Caco-2 (cell line): Measurements from ENCODE around the gene KRT20. TPM values are rescaled to one million over a fixed set of nuclear protein-coding genes. Genes with fewer than 3 reads are reported as not detected.

Source experiments
- Bru-seq: library from RNA; stranded (reverse); fragments of 400-500 nt; gene quantifications from one replicate; lab custom pipeline; 2021; lab: Mats Ljungman, UMichigan
- BruChase-seq, 2 experiments: library from RNA; stranded (reverse); fragments of 400-500 nt; gene quantifications; one replicate each; lab custom pipeline; 2021; lab: Mats Ljungman, UMichigan
- BruUV-seq: library from RNA; stranded (reverse); fragments of 400-500 nt; replicated peaks from 2 replicates; lab custom pipeline; 2021; lab: Mats Ljungman, UMichigan
- CTCF ChIA-PET: fragments of 300-600 bp; sonication (Branson Sonifier 250); formaldehyde crosslinking; loops from one replicate; lab custom pipeline; 2022; ENCODE audit warnings: antibody characterized with exemption; lab: Charles Lee
- POLR2A ChIA-PET: fragments of 300-600 bp; sonication (Branson Sonifier 250); formaldehyde crosslinking; loops from one replicate; lab custom pipeline; 2022; ENCODE audit warnings: antibody characterized with exemption; lab: Charles Lee
- DNase-seq, 2 experiments: peaks; one replicate each; pipeline versions ENCODE4 v3.0.0 to v3.0.0-alpha.2; 2020 to 2022
- H3K27me3 ChIP-seq: replicated peaks from 2 replicates; pipeline ENCODE4 v1.6.0; 2011; ENCODE audit warnings: low read length; ENCODE audit not compliant: control insufficient read depth, insufficient read depth
- H3K36me3 ChIP-seq: 2 replicates; pipeline ENCODE4 v1.5.1; 2011; ENCODE audit warnings: low read length; ENCODE audit not compliant: control insufficient read depth, insufficient read depth
- H3K4me1 ChIP-seq: fragments of 250-450 bp; sonication (Bioruptor Pico); 2 replicates; pipeline ENCODE4 v1.5.1; 2020; ENCODE audit warnings: mild to moderate bottlenecking
- H3K4me3 ChIP-seq: 2 replicates; pipeline ENCODE4 v1.5.1; 2011; ENCODE audit warnings: low read depth, mild to moderate bottlenecking, control low read depth, low read length
- H3K9me3 ChIP-seq: fragments of 250-450 bp; sonication (Bioruptor Pico); 2 replicates; pipeline ENCODE4 v1.5.1; 2020; ENCODE audit warnings: mild to moderate bottlenecking, moderate library complexity
- H3K27ac Mint-ChIP-seq: one replicate; pipeline ENCODE4 v1.8.0; 2022; ENCODE audit warnings: mixed read lengths; ENCODE audit not compliant: unreplicated experiment
- H3K27me3 Mint-ChIP-seq: one replicate; pipeline ENCODE4 v1.8.0; 2022; ENCODE audit warnings: mixed read lengths; ENCODE audit not compliant: insufficient read depth, unreplicated experiment
- H3K36me3 Mint-ChIP-seq: one replicate; pipeline ENCODE4 v1.8.0; 2022; ENCODE audit warnings: mild to moderate bottlenecking, mixed read lengths; ENCODE audit not compliant: insufficient read depth, unreplicated experiment
- H3K4me1 Mint-ChIP-seq: one replicate; pipeline ENCODE4 v1.8.0; 2022; ENCODE audit warnings: low read depth, mixed read lengths; ENCODE audit not compliant: unreplicated experiment
- H3K4me3 Mint-ChIP-seq: one replicate; pipeline ENCODE4 v1.8.0; 2022; ENCODE audit warnings: mild to moderate bottlenecking, moderate library complexity, mixed read lengths; ENCODE audit not compliant: unreplicated experiment
- H3K9me3 Mint-ChIP-seq: one replicate; pipeline ENCODE4 v1.8.0; 2022; ENCODE audit warnings: mixed read lengths; ENCODE audit not compliant: unreplicated experiment
- intact Hi-C: fragments of 100-400 bp; cut with micrococcal nuclease; formaldehyde crosslinking; loops from one replicate; pipeline ENCODE4 v1.10.0; 2022; ENCODE audit not compliant: unreplicated experiment
- long read RNA-seq: library from polyadenylated mRNA; stranded (forward); transcript quantifications from one replicate; pipeline ENCODE4 v2.0.0, GENCODE V29; 2022
- total RNA-seq: library from RNA; stranded (reverse); gene quantifications from 2 replicates; pipeline ENCODE4 v1.2.3, GENCODE V29; 2022
- TF ChIP-seq, protein P1 (sequence below), 2 experiments: fragments of 200-600 bp in 1 of 2; IDR thresholded peaks; 1 replicate in 1 of 2; 2 replicates in 1 of 2; pipeline versions ENCODE4 v1.5.1 to v1.8.0; 2011 to 2022; ENCODE audit warnings: antibody characterized with exemption in 1 of 2, control low read depth in 1 of 2, inconsistent platforms in 1 of 2, low read depth in 1 of 2, low read length in 1 of 2, mild to moderate bottlenecking in 1 of 2, moderate library complexity in 1 of 2; ENCODE audit not compliant: insufficient read depth in 1 of 2, severe bottlenecking in 1 of 2, unreplicated experiment in 1 of 2

Gene KRT20, protein sequence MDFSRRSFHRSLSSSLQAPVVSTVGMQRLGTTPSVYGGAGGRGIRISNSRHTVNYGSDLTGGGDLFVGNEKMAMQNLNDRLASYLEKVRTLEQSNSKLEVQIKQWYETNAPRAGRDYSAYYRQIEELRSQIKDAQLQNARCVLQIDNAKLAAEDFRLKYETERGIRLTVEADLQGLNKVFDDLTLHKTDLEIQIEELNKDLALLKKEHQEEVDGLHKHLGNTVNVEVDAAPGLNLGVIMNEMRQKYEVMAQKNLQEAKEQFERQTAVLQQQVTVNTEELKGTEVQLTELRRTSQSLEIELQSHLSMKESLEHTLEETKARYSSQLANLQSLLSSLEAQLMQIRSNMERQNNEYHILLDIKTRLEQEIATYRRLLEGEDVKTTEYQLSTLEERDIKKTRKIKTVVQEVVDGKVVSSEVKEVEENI
- total RNA-seq (0.53 and 1.0 TPM in 2 replicates), Bru-seq, nascent RNA (percentile 30 among the genes with signal in this experiment), BruChase-seq, experiment 1, labeled RNA remaining after a 2-hour chase (percentile 29 among the genes with signal in this experiment), BruChase-seq, experiment 2, labeled RNA remaining after a 6-hour chase (percentile 42 among the genes with signal in this experiment)
- long read RNA-seq, partial matches to known transcripts, result 1 of 5 reads
- long read RNA-seq, other reads (novel, unspliced or antisense), result 0 of 5 reads

DNA sequence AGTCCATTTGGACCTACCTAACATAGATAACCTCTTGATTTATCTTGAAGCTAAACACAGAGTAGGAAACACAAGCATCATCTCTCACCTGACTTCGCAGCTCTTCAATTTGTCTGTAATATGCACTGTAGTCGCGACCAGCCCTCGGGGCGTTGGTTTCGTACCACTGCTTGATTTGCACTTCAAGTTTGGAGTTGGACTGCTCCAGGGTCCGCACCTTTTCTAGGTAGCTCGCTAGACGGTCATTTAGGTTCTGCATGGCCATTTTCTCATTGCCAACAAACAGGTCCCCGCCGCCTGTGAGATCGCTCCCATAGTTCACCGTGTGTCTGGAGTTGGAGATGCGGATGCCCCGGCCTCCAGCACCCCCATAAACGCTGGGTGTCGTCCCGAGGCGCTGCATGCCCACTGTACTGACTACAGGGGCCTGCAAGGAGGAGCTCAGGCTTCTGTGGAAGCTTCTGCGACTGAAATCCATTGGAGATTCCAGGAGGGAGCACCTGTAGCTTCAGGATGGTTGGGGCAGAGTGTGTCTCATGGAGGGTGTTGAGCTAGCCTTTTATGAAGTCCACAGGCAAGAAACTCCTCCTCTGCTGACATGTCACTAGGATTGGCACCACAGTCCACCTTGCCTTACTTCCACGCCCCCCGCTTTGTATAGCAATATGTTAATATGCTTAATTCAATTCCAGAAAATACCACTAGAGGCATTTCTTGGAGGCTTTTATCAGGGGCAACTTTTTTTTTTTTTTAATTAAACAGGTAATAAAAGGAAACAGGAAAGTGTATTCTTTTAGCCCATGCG, at the start of gene KRT20:
Gene KRT20, minus strand, starts transcription at position 535 of the 805 bp plus-strand sequence. Its CDS starts 57 bp downstream, at position 478.
- TF ChIP-seq, protein P1, sequence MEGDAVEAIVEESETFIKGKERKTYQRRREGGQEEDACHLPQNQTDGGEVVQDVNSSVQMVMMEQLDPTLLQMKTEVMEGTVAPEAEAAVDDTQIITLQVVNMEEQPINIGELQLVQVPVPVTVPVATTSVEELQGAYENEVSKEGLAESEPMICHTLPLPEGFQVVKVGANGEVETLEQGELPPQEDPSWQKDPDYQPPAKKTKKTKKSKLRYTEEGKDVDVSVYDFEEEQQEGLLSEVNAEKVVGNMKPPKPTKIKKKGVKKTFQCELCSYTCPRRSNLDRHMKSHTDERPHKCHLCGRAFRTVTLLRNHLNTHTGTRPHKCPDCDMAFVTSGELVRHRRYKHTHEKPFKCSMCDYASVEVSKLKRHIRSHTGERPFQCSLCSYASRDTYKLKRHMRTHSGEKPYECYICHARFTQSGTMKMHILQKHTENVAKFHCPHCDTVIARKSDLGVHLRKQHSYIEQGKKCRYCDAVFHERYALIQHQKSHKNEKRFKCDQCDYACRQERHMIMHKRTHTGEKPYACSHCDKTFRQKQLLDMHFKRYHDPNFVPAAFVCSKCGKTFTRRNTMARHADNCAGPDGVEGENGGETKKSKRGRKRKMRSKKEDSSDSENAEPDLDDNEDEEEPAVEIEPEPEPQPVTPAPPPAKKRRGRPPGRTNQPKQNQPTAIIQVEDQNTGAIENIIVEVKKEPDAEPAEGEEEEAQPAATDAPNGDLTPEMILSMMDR (IDR thresholded peaks at IDR 0.05; ENCODE audit: insufficient read depth in 1 of 2, low read depth in 1 of 2, low read length in 1 of 2, severe bottlenecking in 1 of 2, unreplicated experiment in 1 of 2), result peak in 1 of 2 experiments; percentile 32
- BruUV-seq, result TSS peak; percentile 64
- intact Hi-C loops, result no loop called here
- no peaks in the 10 kb centered on the region for H3K9me3 Mint-ChIP-seq
- H3K27me3 Mint-ChIP-seq, result no peaks in the 10 kb centered on the region
- H3K4me3 ChIP-seq, result no peak within 1 kb of the TSS
- peaks cover 9% of the 10 kb centered on the region; the same call in 1 of the 2 replicates for H3K4me1 ChIP-seq
- ChIA-PET POLR2A (no interaction called here), CTCF (no interaction called here)
- H3K27ac Mint-ChIP-seq, result no peak within 1 kb of the TSS
- no peaks in the 10 kb centered on the region for H3K9me3 ChIP-seq
- no peaks in the 10 kb centered on the region for H3K27me3 ChIP-seq
- no peak for DNase-seq
- no peak within 1 kb of the TSS for H3K4me3 Mint-ChIP-seq
- no peaks in the 10 kb centered on the region for H3K36me3 ChIP-seq
- H3K4me1 Mint-ChIP-seq, result peaks cover 12% of the 10 kb centered on the region
- H3K36me3 Mint-ChIP-seq, result no peaks in the 10 kb centered on the region

DNA sequence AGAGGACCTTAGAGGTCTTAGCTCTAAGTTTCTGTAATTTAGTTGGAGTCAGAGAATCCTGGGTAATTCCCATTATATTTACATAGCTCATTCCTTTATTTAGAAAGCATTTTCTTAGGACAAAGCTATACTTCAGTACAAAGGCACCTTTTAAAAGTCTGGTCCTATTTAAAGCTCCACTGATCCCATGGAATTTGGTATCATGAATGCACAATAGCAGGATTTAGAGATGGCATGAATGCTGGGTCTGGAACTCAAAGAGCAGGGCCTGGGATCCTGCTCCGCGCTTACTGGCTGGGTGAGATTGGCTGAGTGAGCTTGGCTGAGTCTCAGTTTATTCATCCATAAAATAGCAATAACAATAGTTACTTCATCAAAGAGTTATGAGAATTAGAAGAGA, 47.6 kb upstream of the KRT20 start:
- no TSS peak for BruUV-seq

More for the DNA sequence above, 47.6 kb upstream of the KRT20 start:
- intact Hi-C loops, result no loop called here
- CTCF ChIA-PET, result interaction anchor here (0.6 to 1.1 kb wide), 3 partner anchors 24 to 730 kb away, joined by 3 to 5 read pairs (median 3); no protein-coding TSS in a partner anchor
- Mint-ChIP-seq H3K4me3 (no peak overlapping the region), H3K27me3 (no peaks in the 10 kb centered on the region), H3K4me1 (peaks cover 29% of the 10 kb centered on the region), H3K27ac (no peak overlapping the region), H3K36me3 (peaks cover 41% of the 10 kb centered on the region), H3K9me3 (no peaks in the 10 kb centered on the region)
- no peak for DNase-seq
- no peak overlapping the region for H3K4me3 ChIP-seq
- no peaks in the 10 kb centered on the region for H3K9me3 ChIP-seq
- H3K4me1 ChIP-seq, result peaks cover 50% of the 10 kb centered on the region
- POLR2A ChIA-PET, result interaction anchor here (0.7 kb wide), 1 partner anchor 93 kb away, joined by 3 read pairs; no protein-coding TSS in a partner anchor
- no peaks in the 10 kb centered on the region for H3K27me3 ChIP-seq
- TF ChIP-seq, protein P1 (IDR thresholded peaks at IDR 0.05; ENCODE audit: insufficient read depth in 1 of 2, low read depth in 1 of 2, low read length in 1 of 2, severe bottlenecking in 1 of 2, unreplicated experiment in 1 of 2), result no peak
- H3K36me3 ChIP-seq, result no peaks in the 10 kb centered on the region
